Choroid plexus epithelial cell (primary cell): ENCODE measurements around the gene ANKMY2.
A peak's percentile ranks its signal among the peaks of the same experiment; 100 is the strongest.

Experiments used
- DNase-seq: peaks from one replicate; pipeline ENCODE4 v3.0.0-alpha.2; 2010; ENCODE audit warnings: low read depth
- H3K4me3 ChIP-seq: 2 replicates; pipeline ENCODE4 v1.5.1; 2011; ENCODE audit warnings: low read depth, mild to moderate bottlenecking, control low read depth, low read length, moderate library complexity
- CTCF ChIP-seq: conservative IDR thresholded peaks from 2 replicates; pipeline ENCODE4 v1.5.1; 2011; ENCODE audit warnings: low read depth, mild to moderate bottlenecking, control low read depth, inconsistent platforms, low read length, moderate library complexity

Gene ANKMY2

GRCh38 chr7:16649196-16649595 lies 3.6 kb upstream of the ANKMY2 start:
- TF ChIP-seq CTCF = no peak
- peak; percentile 21 for DNase-seq
- H3K4me3 ChIP-seq = no peak overlapping the region

- H3K4me3 ChIP-seq = no peak overlapping the region
- no peak for TF ChIP-seq CTCF
- DNase-seq = no peak
These were observed 3.0 kb upstream of the ANKMY2 start for GRCh38 chr7:16648551-16648950.

GRCh38 chr7:16647435-16647960 lies 1.9 kb upstream of the ANKMY2 start:
- no peak for DNase-seq
- TF ChIP-seq CTCF = no peak
- H3K4me3 ChIP-seq = peak overlapping the region; percentile 93

GRCh38 chr7:16646472-16647072 lies 1.0 kb upstream of the ANKMY2 start:
- peak overlapping the region; percentile 93 for H3K4me3 ChIP-seq
- TF ChIP-seq CTCF = no peak
- DNase-seq = peak; percentile 21

GRCh38 chr7:16644636-16645592 lies 640 bp downstream of the ANKMY2 start:
- no peak for TF ChIP-seq CTCF
- DNase-seq = peak; percentile 61
- peak overlapping the region; percentile 80 for H3K4me3 ChIP-seq

GRCh38 chr7:16644157-16644556 lies 1.4 kb downstream of the ANKMY2 start:
- DNase-seq = no peak
- TF ChIP-seq CTCF = no peak
- peak overlapping the region; percentile 80 for H3K4me3 ChIP-seq
